Endothelial cell of umbilical vein (primary cell): ENCODE results near the gene ARRDC1. TPM values are rescaled to one million over a fixed set of nuclear protein-coding genes. Genes with fewer than 3 reads are reported as not detected.

Source experiments
- BruUV-seq: library from RNA; stranded (reverse); fragments of 400-500 nt; replicated peaks from 2 replicates; lab custom pipeline; 2021; lab: Mats Ljungman, UMichigan
- CTCF ChIA-PET: fragments of 300-600, 350-600 bp; sonication (Branson Sonifier 250); formaldehyde crosslinking; loops from one replicate; lab custom pipeline; 2021; ENCODE audit warnings: antibody characterized with exemption, inconsistent platforms; lab: Charles Lee
- POLR2A ChIA-PET: fragments of 300-600, 350-600 bp; sonication (Branson Sonifier 250); formaldehyde crosslinking; loops from one replicate; lab custom pipeline; 2021; ENCODE audit warnings: antibody characterized with exemption, inconsistent platforms; lab: Charles Lee
- DNase-seq: peaks from one replicate; pipeline ENCODE4 v3.0.0-alpha.2; 2011; ENCODE audit warnings: low read depth, low spot score
- FAIRE-seq: peaks from 2 replicates; lab custom pipeline; 2011; peaks lifted over from hg19 to GRCh38; lab: Jason Lieb, UNC
- H2AFZ ChIP-seq: 2 replicates; pipeline ENCODE4 v1.6.0; 2012; ENCODE audit warnings: low read depth, low read length, control low read depth, inconsistent platforms
- H3K27ac ChIP-seq: 2 replicates; pipeline ENCODE4 v1.5.1; 2011; ENCODE audit warnings: low read depth, mild to moderate bottlenecking, control low read depth, low read length, moderate library complexity; ENCODE audit not compliant: insufficient read depth
- H3K27me3 ChIP-seq, 2 experiments: 2 replicates each; pipeline versions ENCODE4 v1.6.0 to v1.6.1; 2011; ENCODE audit warnings: low read length in 2 of 2, mixed read lengths in 1 of 2; ENCODE audit not compliant: control insufficient read depth in 2 of 2, insufficient read depth in 2 of 2
- H3K36me3 ChIP-seq, 2 experiments: 2 replicates in 1 of 2; 3 replicates in 1 of 2; pipeline ENCODE4 v1.5.1; 2011; ENCODE audit warnings: low read length in 2 of 2, mild to moderate bottlenecking in 1 of 2, moderate library complexity in 1 of 2; ENCODE audit not compliant: control insufficient read depth in 2 of 2, insufficient read depth in 2 of 2; ENCODE audit errors: extremely low read depth in 1 of 2
- H3K4me1 ChIP-seq: 3 replicates; pipeline ENCODE4 v1.5.1; 2011; ENCODE audit warnings: mild to moderate bottlenecking, low read length; ENCODE audit not compliant: control insufficient read depth, insufficient read depth; ENCODE audit errors: extremely low read depth
- H3K4me2 ChIP-seq: 2 replicates; pipeline ENCODE4 v1.6.1; 2011; ENCODE audit warnings: low read length, control low read depth, mixed read lengths; ENCODE audit not compliant: insufficient read depth
- H3K4me3 ChIP-seq, 3 experiments: fragments of 200-600 bp in 1 of 3; sonication (generic), shearing (Covaris generic) in 1 of 3; replicated peaks in 1 of 3; 2 replicates each; pipeline ENCODE4 v1.5.1; 2011 to 2016; ENCODE audit warnings: control low read depth in 3 of 3, low read length in 3 of 3, mild to moderate bottlenecking in 2 of 3, inconsistent platforms in 1 of 3, low read depth in 1 of 3, moderate library complexity in 1 of 3; ENCODE audit not compliant: insufficient read depth in 1 of 3
- H3K79me2 ChIP-seq: 2 replicates; pipeline ENCODE4 v1.6.0; 2012; ENCODE audit warnings: low read length, inconsistent platforms; ENCODE audit not compliant: control insufficient read depth, insufficient read depth
- H3K9ac ChIP-seq: replicated peaks from 2 replicates; pipeline ENCODE3; 2011; ENCODE audit warnings: low read length, control low read depth; ENCODE audit not compliant: insufficient read depth; ENCODE audit errors: extremely low read depth
- H3K9me1 ChIP-seq: replicated peaks from 3 replicates; pipeline ENCODE4 v1.6.0; 2011; ENCODE audit warnings: mild to moderate bottlenecking, low read length; ENCODE audit not compliant: control insufficient read depth, insufficient read depth; ENCODE audit errors: extremely low read depth
- H3K9me3 ChIP-seq: replicated peaks from 2 replicates; pipeline ENCODE4 v1.5.1; 2012; ENCODE audit warnings: low read length, inconsistent platforms; ENCODE audit not compliant: control insufficient read depth, insufficient read depth
- H4K20me1 ChIP-seq: replicated peaks from 2 replicates; pipeline ENCODE3; 2011; ENCODE audit warnings: mild to moderate bottlenecking, low read length; ENCODE audit not compliant: control insufficient read depth, insufficient read depth; ENCODE audit errors: extremely low read depth
- JUN ChIP-seq: IDR thresholded peaks from 2 replicates; pipeline ENCODE4 v1.6.1; 2011; ENCODE audit warnings: borderline replicate concordance, low read depth; ENCODE audit not compliant: insufficient read length, insufficient read depth
- POLR2A ChIP-seq: IDR thresholded peaks from 2 replicates; pipeline ENCODE4 v1.6.1; 2012; ENCODE audit warnings: low read depth, mild to moderate bottlenecking, control low read depth, low read length
- POLR2AphosphoS5 ChIP-seq: IDR thresholded peaks from 2 replicates; pipeline ENCODE4 v1.6.1; 2012; ENCODE audit warnings: low read depth, mild to moderate bottlenecking, control low read depth, low read length, moderate library complexity; ENCODE audit not compliant: insufficient read depth
- dilution Hi-C: fragments of 300-500 bp; cut with MboI; formaldehyde crosslinking; loops from one replicate; pipeline ENCODE4 v1.15.0; 2019; ENCODE audit warnings: low sequenced_read_pairs; ENCODE audit not compliant: extremely low pct_ligation_motif_present
- intact Hi-C: fragments of 100-400 bp; cut with micrococcal nuclease; formaldehyde crosslinking; loops from one replicate; pipeline ENCODE4 v1.10.0; 2022
- polyA plus RNA-seq, 4 experiments: library from polyadenylated mRNA; depleted of rRNA in 3 of 4; stranded (reverse) in 3 of 4; unstranded in 1 of 4; fragments of >200 nt; gene quantifications; 2 replicates each; pipeline versions ENCODE4 v1.2.1 to v1.2.3, GENCODE V29; 2011 to 2012; ENCODE audit warnings: missing spikeins in 1 of 4
- total RNA-seq: library from RNA; stranded (reverse); gene quantifications from 2 replicates; pipeline ENCODE4 v1.2.3, GENCODE V29; 2021

Gene ARRDC1
- total and polyA plus RNA-seq, 2 donors (not counting 3 experiments of a cell fraction or from before 2014, with no cell fraction given), result 22.5 to 51.0 TPM

DNA sequence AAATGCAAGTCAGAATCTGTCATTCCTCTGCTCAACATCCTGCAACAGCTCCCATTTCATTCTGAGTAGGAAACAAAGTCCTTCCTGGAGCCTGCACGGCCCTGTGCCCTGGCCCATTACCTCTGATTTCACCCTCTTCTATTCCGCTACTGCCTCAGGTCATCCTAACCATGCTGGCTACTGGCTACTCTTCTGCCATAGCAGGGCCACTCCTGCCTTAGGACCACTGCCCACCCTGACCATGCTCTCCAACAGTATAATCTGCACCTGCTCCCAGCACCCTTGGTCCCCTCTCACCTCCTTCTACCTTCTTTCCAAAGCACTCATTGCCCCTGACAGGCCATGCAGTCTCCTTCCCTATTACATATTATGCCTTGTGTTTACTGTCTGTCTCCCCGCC, 34.9 kb upstream of the ARRDC1 start:
- CTCF ChIA-PET, result no interaction called here
- H3K9me3 ChIP-seq, result no peaks in the 10 kb centered on the region
- BruUV-seq, result no TSS peak
- H3K27me3 ChIP-seq, result no peaks in the 10 kb centered on the region
- no peak for TF ChIP-seq POLR2AphosphoS5
- FAIRE-seq (no peak), DNase-seq (no peak)
- H4K20me1 ChIP-seq, result no peaks in the 10 kb centered on the region
- dilution Hi-C loops, result no loop called here
- no peak overlapping the region for H3K4me2 ChIP-seq
- intact Hi-C loops, result no loop called here
- peaks cover 14% of the 10 kb centered on the region for H3K79me2 ChIP-seq
- peaks cover 5 to 28% of the 10 kb centered on the region in 2 experiments for H3K36me3 ChIP-seq
- H3K9ac ChIP-seq, result no peak overlapping the region
- no peaks in the 10 kb centered on the region for H3K9me1 ChIP-seq
- no peak overlapping the region for H3K27ac ChIP-seq
- no peak overlapping the region for H3K4me3 ChIP-seq
- POLR2A ChIA-PET, result no interaction called here
- no peaks in the 10 kb centered on the region for H3K4me1 ChIP-seq
- no peak overlapping the region for H2AFZ ChIP-seq

DNA sequence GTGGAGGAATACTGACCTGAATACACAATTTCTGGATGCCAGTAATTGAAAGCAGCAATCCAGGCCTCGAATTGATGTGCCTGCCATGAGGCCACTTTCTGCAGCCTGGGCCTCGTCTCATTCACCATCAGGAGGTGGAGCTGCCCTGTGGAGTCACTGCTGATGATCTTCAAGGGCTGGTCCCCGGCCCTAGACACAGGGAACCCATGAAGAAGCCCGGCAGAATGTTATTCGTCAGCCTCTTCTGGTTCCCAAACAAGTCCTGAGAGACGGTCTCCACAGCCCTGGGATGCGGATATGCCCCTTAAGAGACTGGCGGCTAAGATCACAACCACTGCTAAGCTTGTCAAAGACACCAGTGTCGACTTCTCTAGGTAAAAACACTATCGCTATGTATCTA, 31.3 kb upstream of the ARRDC1 start:
- H3K36me3 ChIP-seq, result peaks cover 9 to 28% of the 10 kb centered on the region in 2 experiments
- no peak overlapping the region for H3K9ac ChIP-seq
- BruUV-seq, result no TSS peak
- peaks cover 12% of the 10 kb centered on the region for H3K4me1 ChIP-seq
- peaks cover 43% of the 10 kb centered on the region for H3K79me2 ChIP-seq
- ChIA-PET CTCF (interaction anchor here (0.6 kb wide), 1 partner anchor 111 kb away, joined by 4 read pairs; no protein-coding TSS in a partner anchor), POLR2A (no interaction called here)
- no peaks in the 10 kb centered on the region for H3K9me3 ChIP-seq
- intact Hi-C loops (no loop called here), dilution Hi-C loops (no loop called here)
- H3K27me3 ChIP-seq, result no peaks in the 10 kb centered on the region
- FAIRE-seq (no peak), DNase-seq (no peak)
- H3K4me2 ChIP-seq, result no peak overlapping the region
- H3K4me3 ChIP-seq, result no peak overlapping the region
- H3K27ac ChIP-seq, result no peak overlapping the region
- H4K20me1 ChIP-seq, result no peaks in the 10 kb centered on the region
- no peak overlapping the region for H2AFZ ChIP-seq
- TF ChIP-seq POLR2AphosphoS5 (no peak), JUN (no peak), POLR2A (no peak)
- H3K9me1 ChIP-seq, result no peaks in the 10 kb centered on the region
